Fibroblast of peridontal ligament (primary cell): ENCODE data around the gene RMND1.
"Not testable (repeated sequence)": the region's sequence is repeated elsewhere in the genome, so short reads cannot be mapped to it uniquely, and the experiment has no call there.

Source experiments
- DNase-seq: peaks from one replicate; pipeline ENCODE4 v3.0.0-alpha.2; 2010; ENCODE audit errors: extremely low read depth

RMND1 gene

GRCh38 chr6:151452750-151453427 lies 963 bp upstream of the RMND1 start:
- no peak for DNase-seq

GRCh38 chr6:151451417-151451949 lies 443 bp downstream of the RMND1 start:
- no peak for DNase-seq

GRCh38 chr6:151450928-151451327 lies 998 bp downstream of the RMND1 start:
- DNase-seq, result not testable (repeated sequence)

GRCh38 chr6:151448623-151449022 lies 3.3 kb downstream of the RMND1 start:
- DNase-seq, result no peak

GRCh38 chr6:151447237-151447636 lies 4.7 kb downstream of the RMND1 start:
- DNase-seq, result no peak

- DNase-seq, result peak; percentile 93
These were observed 6.4 kb downstream of the RMND1 start for GRCh38 chr6:151445482-151445881.

- DNase-seq, result no peak
These were observed 7.9 kb downstream of the RMND1 start for GRCh38 chr6:151443911-151444621.

- no peak for DNase-seq
These were observed 8.5 kb downstream of the RMND1 start for GRCh38 chr6:151443454-151443853.

- DNase-seq, result no peak
These were observed 9.6 kb downstream of the RMND1 start for GRCh38 chr6:151442371-151442770.

GRCh38 chr6:151441390-151442166 lies 10.3 kb downstream of the RMND1 start:
- DNase-seq, result no peak

GRCh38 chr6:151440930-151441329 lies 11.0 kb downstream of the RMND1 start:
- DNase-seq, result peak; percentile 86

- DNase-seq, result no peak
These were observed 11.4 kb downstream of the RMND1 start for GRCh38 chr6:151440498-151440897.

GRCh38 chr6:151437401-151437800 lies 14.5 kb downstream of the RMND1 start:
- DNase-seq, result peak; percentile 51

- peak; percentile 96 for DNase-seq
These were observed 15.1 kb downstream of the RMND1 start for GRCh38 chr6:151436802-151437201.

GRCh38 chr6:151436300-151436699 lies 15.6 kb downstream of the RMND1 start:
- DNase-seq, result no peak

GRCh38 chr6:151434369-151434768 lies 17.6 kb downstream of the RMND1 start:
- DNase-seq, result no peak

GRCh38 chr6:151432651-151433050 lies 19.3 kb downstream of the RMND1 start:
- no peak for DNase-seq

- DNase-seq, result no peak
These were observed 20.6 kb downstream of the RMND1 start for GRCh38 chr6:151431337-151431736.

GRCh38 chr6:151430886-151431285 lies 21.0 kb downstream of the RMND1 start:
- no peak for DNase-seq

GRCh38 chr6:151428093-151428735 lies 23.7 kb downstream of the RMND1 start:
- DNase-seq, result no peak

- DNase-seq, result no peak
These were observed 26.4 kb downstream of the RMND1 start for GRCh38 chr6:151425561-151425960.

- DNase-seq, result no peak
These were observed 28.9 kb downstream of the RMND1 start for GRCh38 chr6:151422981-151423380.
